ENCODE measurements around the gene RSU1.
"Not testable (repeated sequence)": the region's sequence is repeated elsewhere in the genome, so short reads cannot be mapped to it uniquely, and the experiment has no call there.

- not testable (repeated sequence) for TF ChIP-seq EZH2 (IDR thresholded peaks at IDR 0.05; ENCODE audit: insufficient read depth, poor library complexity, severe bottlenecking); EZH2phosphoT487 (IDR thresholded peaks at IDR 0.05; ENCODE audit: insufficient read depth, low read depth)
Measured at GRCh38 chr10:16752849-16753248, 64.4 kb downstream of the RSU1 start.

Measured in GM23248 (cell line).